ENCODE data around the gene ARMC5. TPM values are rescaled to one million over a fixed set of nuclear protein-coding genes. Genes with fewer than 3 reads are reported as not detected.
A peak's percentile ranks its signal among the peaks of the same experiment; 100 is the strongest.

ARMC5 gene
- total RNA-seq, 4 donors from 2014 or later = 6.6 to 11.6 (median 9.1) TPM

GRCh38 chr16:31420037-31420436 is 39.3 kb upstream of the ARMC5 start:
- Histone ChIP-seq H3K4me1 (no peaks in the 10 kb centered on the region), H3K36me3 (no peaks in the 10 kb centered on the region), H3K27me3 (no peaks in the 10 kb centered on the region), H3K4me3 (no peak overlapping the region), H3K9me3 (peaks cover 0 to 4% (median 0%) of the 10 kb centered on the region in 4 donors), H3K27ac (no peak overlapping the region)
- no peak for DNase-seq (ENCODE audit: low spot score in 2 of 2)
- TF ChIP-seq POLR2A (IDR thresholded peaks at IDR 0.05) (no peak), EP300 (IDR thresholded peaks at IDR 0.05) (no peak), CTCF (IDR thresholded peaks at IDR 0.05) (no peak)
- WGBS, 2 donors = 80% methylated on average over 3 of the region's 3 CpGs

- Histone ChIP-seq H3K9me3 (peaks cover 0 to 4% (median 0%) of the 10 kb centered on the region in 4 donors), H3K36me3 (no peaks in the 10 kb centered on the region), H3K27ac (no peak overlapping the region), H3K27me3 (no peaks in the 10 kb centered on the region), H3K4me1 (no peaks in the 10 kb centered on the region), H3K4me3 (no peak overlapping the region)
- 70% methylated on average over 6 of the region's 6 CpGs for WGBS, 2 donors
- TF ChIP-seq POLR2A (IDR thresholded peaks at IDR 0.05) (no peak), EP300 (IDR thresholded peaks at IDR 0.05) (no peak), CTCF (IDR thresholded peaks at IDR 0.05) (no peak)
- DNase-seq (ENCODE audit: low spot score in 2 of 2) = no peak
These were observed 37.7 kb upstream of the ARMC5 start for GRCh38 chr16:31421587-31421986.

GRCh38 chr16:31423241-31423640 is 36.1 kb upstream of the ARMC5 start:
- Histone ChIP-seq H3K4me1 (peaks cover 0 to 10% (median 4%) of the 10 kb centered on the region in 4 donors), H3K36me3 (no peaks in the 10 kb centered on the region), H3K9me3 (no peaks in the 10 kb centered on the region), H3K4me3 (no peak overlapping the region), H3K27me3 (no peaks in the 10 kb centered on the region), H3K27ac (no peak overlapping the region)
- TF ChIP-seq EP300 (IDR thresholded peaks at IDR 0.05) (no peak), POLR2A (IDR thresholded peaks at IDR 0.05) (no peak), CTCF (IDR thresholded peaks at IDR 0.05) (no peak)
- 68 to 71% methylated on average over 3 of the region's 3 CpGs for WGBS, 2 donors
- no peak for DNase-seq (ENCODE audit: low spot score in 2 of 2)

- Histone ChIP-seq H3K27me3 (no peaks in the 10 kb centered on the region), H3K36me3 (no peaks in the 10 kb centered on the region), H3K4me3 (no peak overlapping the region), H3K9me3 (no peaks in the 10 kb centered on the region), H3K27ac (no peak overlapping the region), H3K4me1 (peaks cover 0 to 11% (median 4%) of the 10 kb centered on the region in 4 donors)
- WGBS, 2 donors = 74 to 77% methylated on average over 10 to 12 of the region's 12 CpGs
- TF ChIP-seq CTCF (IDR thresholded peaks at IDR 0.05) (no peak), EP300 (IDR thresholded peaks at IDR 0.05) (no peak), POLR2A (IDR thresholded peaks at IDR 0.05) (no peak)
- DNase-seq (ENCODE audit: low spot score in 2 of 2) = no peak
These were observed 35.5 kb upstream of the ARMC5 start for GRCh38 chr16:31423801-31424200.

- no peaks in the 10 kb centered on the region for H3K36me3 ChIP-seq
These were observed 31.6 kb upstream of the ARMC5 start for GRCh38 chr16:31427441-31428278.

More at GRCh38 chr16:31427441-31428278, 31.6 kb upstream of the ARMC5 start:
- peak in 1 of 2 donors; percentile 15 for DNase-seq (ENCODE audit: low spot score in 2 of 2)
- Histone ChIP-seq H3K27ac (peak overlapping the region in 1 of 4 donors; percentile 45), H3K4me3 (peak overlapping the region; percentile 13 to 56 (median 27)), H3K4me1 (peaks cover 0 to 11% (median 4%) of the 10 kb centered on the region in 4 donors), H3K9me3 (no peaks in the 10 kb centered on the region), H3K27me3 (no peaks in the 10 kb centered on the region)
- 20 to 39% methylated on average over 38 to 53 of the region's 83 CpGs for WGBS, 2 donors
- TF ChIP-seq POLR2A (IDR thresholded peaks at IDR 0.05) (no peak), EP300 (IDR thresholded peaks at IDR 0.05) (no peak), CTCF (IDR thresholded peaks at IDR 0.05) (no peak)
